GM12872 (cell line): Measurements from ENCODE around the gene RAP1B.

Source experiments
- CTCF ChIP-seq: IDR thresholded peaks from 3 replicates; pipeline ENCODE4 v1.5.1; 2011; ENCODE audit warnings: low read depth, mild to moderate bottlenecking, low read length, moderate library complexity; ENCODE audit not compliant: insufficient read depth

Gene RAP1B

GRCh38 chr12:68577949-68578348 is 32.8 kb upstream of the RAP1B start:
- no peak for TF ChIP-seq CTCF

- no peak for TF ChIP-seq CTCF
Measured at GRCh38 chr12:68578765-68579164, 31.9 kb upstream of the RAP1B start.

GRCh38 chr12:68579254-68579653 is 31.4 kb upstream of the RAP1B start:
- TF ChIP-seq CTCF, result no peak

GRCh38 chr12:68580911-68581310 is 29.8 kb upstream of the RAP1B start:
- no peak for TF ChIP-seq CTCF

- no peak for TF ChIP-seq CTCF
Measured at GRCh38 chr12:68581926-68582325, 28.8 kb upstream of the RAP1B start.

GRCh38 chr12:68585966-68586365 is 24.7 kb upstream of the RAP1B start:
- no peak for TF ChIP-seq CTCF

GRCh38 chr12:68587448-68587873 is 23.2 kb upstream of the RAP1B start:
- TF ChIP-seq CTCF, result no peak

GRCh38 chr12:68589194-68589593 is 21.5 kb upstream of the RAP1B start:
- no peak for TF ChIP-seq CTCF
